ENCODE data around the gene TEX264.

Gene TEX264

DNA sequence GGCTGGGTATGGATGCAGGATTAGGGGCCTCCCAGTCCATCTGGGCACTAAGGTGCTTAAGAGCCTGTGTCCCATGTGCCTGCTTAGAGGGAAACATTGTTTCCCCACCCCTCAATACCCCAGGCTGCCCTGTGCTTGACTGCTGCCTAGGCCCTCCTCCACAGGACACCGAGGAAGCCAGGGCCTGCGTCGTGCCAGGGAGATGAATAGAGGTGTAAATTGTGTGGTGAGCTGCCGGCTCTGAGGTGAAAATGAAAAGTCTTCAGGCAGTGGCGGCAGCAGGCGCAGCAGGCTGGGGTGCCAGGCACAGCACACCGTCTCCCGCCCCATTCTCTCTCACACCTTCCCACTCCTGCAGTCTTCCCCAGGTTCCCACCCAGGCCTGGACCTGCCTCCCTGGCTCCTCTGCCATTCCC lies 21.9 kb downstream of the TEX264 start:
- H3K4me3 ChIP-seq (ENCODE audit: low read depth, low read length) = no peak overlapping the region
- H3K27ac ChIP-seq = no peak overlapping the region
- no peak for DNase-seq
- no peaks in the 10 kb centered on the region for H3K36me3 ChIP-seq (replicated peaks)
- TF ChIP-seq, protein P1, sequence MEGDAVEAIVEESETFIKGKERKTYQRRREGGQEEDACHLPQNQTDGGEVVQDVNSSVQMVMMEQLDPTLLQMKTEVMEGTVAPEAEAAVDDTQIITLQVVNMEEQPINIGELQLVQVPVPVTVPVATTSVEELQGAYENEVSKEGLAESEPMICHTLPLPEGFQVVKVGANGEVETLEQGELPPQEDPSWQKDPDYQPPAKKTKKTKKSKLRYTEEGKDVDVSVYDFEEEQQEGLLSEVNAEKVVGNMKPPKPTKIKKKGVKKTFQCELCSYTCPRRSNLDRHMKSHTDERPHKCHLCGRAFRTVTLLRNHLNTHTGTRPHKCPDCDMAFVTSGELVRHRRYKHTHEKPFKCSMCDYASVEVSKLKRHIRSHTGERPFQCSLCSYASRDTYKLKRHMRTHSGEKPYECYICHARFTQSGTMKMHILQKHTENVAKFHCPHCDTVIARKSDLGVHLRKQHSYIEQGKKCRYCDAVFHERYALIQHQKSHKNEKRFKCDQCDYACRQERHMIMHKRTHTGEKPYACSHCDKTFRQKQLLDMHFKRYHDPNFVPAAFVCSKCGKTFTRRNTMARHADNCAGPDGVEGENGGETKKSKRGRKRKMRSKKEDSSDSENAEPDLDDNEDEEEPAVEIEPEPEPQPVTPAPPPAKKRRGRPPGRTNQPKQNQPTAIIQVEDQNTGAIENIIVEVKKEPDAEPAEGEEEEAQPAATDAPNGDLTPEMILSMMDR (IDR thresholded peaks at IDR 0.05; ENCODE audit: low read depth, low read length, missing control alignments) = no peak
- in situ Hi-C loops (cut with HindIII; ENCODE audit: low pct_ligation_motif_present, low sequenced_read_pairs) = no loop called here
- no peaks in the 10 kb centered on the region for H3K27me3 ChIP-seq (replicated peaks)

DNA sequence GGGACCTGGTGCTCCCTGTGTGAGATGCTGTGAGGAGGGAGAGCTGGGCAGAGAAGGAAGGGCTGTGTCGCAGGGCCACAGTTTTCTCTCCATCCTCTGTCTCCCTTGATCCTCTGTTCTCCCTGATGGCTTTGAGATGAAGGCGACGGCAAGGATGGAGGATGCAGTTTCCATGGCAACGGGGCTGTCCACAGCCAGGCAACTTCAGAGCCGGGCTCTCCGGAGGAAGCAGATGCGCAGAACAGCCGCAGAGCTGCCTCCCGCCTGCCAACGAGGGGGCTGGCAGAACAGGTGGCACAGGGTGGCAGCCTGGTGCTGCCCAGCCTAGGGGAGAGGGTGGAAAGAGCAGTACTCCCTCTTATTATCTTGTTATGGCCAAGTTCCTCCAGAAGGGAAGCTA lies 25.9 kb downstream of the TEX264 start:
- no peak for DNase-seq
- in situ Hi-C loops (cut with HindIII; ENCODE audit: low pct_ligation_motif_present, low sequenced_read_pairs) = no loop called here
- H3K27me3 ChIP-seq (replicated peaks) = no peaks in the 10 kb centered on the region
- no peak overlapping the region for H3K27ac ChIP-seq
- H3K4me3 ChIP-seq (ENCODE audit: low read depth, low read length) = no peak overlapping the region
- H3K36me3 ChIP-seq (replicated peaks) = peaks cover 10% of the 10 kb centered on the region
- TF ChIP-seq, protein P1 (IDR thresholded peaks at IDR 0.05; ENCODE audit: low read depth, low read length, missing control alignments) = no peak

DNA sequence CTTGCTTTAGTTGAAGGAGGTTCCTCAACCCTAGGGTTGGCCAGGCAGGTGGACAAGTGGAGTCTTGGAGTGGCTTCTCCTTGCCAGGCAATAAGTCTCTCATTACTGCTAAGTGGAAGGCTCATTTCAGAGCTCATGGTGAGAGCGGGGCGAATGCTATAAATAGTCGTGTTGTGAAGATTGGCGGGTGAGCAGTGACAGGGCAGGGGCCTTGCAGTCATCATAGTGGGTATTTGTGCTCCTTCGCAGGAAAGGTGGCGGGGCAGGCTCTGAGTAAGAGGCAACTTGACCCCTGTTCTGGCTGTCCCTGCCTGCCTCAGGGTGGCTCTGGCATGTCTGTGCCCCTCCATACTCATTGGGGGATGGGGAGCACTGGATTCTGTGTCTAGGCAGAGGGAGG lies 27.2 kb downstream of the TEX264 start:
- in situ Hi-C loops (cut with HindIII; ENCODE audit: low pct_ligation_motif_present, low sequenced_read_pairs) = no loop called here
- DNase-seq = no peak
- TF ChIP-seq, protein P1 (IDR thresholded peaks at IDR 0.05; ENCODE audit: low read depth, low read length, missing control alignments) = no peak
- Histone ChIP-seq H3K27me3 (replicated peaks) (no peaks in the 10 kb centered on the region), H3K27ac (no peak overlapping the region), H3K36me3 (replicated peaks) (peaks cover 10% of the 10 kb centered on the region), H3K4me3 (ENCODE audit: low read depth, low read length) (no peak overlapping the region)

DNA sequence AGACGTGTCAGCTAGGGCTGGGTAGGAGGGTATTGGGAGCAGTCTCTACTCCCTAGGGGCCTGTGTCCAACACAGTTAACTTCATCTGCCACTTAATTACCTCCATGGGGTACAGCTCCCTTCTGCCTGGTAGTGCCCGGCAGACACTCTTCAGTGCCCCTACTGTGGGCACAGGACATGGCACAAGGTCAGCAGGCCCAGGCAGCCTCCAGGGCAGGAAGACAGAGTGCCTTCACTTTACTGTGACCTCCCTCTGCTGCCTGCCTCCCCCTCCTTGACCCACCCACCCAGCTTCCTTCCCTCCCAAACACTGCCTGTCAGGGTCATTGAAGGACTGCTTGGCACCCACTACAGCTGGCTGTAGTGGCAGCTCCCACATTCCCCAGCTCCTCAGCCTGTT lies 29.4 kb downstream of the TEX264 start:
- in situ Hi-C loops (cut with HindIII; ENCODE audit: low pct_ligation_motif_present, low sequenced_read_pairs) = no loop called here
- Histone ChIP-seq H3K27me3 (replicated peaks) (no peaks in the 10 kb centered on the region), H3K36me3 (replicated peaks) (peaks cover 10% of the 10 kb centered on the region), H3K27ac (no peak overlapping the region), H3K4me3 (ENCODE audit: low read depth, low read length) (no peak overlapping the region)
- no peak for DNase-seq
- TF ChIP-seq, protein P1 (IDR thresholded peaks at IDR 0.05; ENCODE audit: low read depth, low read length, missing control alignments) = no peak

DNA sequence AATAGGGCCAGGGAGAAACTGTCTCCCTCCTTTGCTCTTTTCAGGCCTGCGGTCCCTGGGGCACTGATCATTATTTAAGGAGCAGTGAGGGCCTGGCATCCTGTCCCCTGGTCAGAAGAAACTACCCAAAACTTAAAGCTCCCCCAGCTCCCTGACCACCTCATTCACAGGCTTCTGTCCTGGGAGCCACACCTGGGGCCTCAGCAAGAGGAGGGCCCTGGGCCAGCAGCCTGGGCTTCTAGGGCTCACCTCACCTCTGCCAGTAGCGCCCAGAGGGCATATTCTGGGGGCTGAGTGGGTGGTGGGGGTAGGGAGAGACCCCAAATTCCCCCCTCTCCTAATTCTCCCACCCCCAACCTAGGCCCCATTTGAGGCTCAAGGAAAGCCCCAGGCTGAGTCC lies 31.1 kb downstream of the TEX264 start:
- no peaks in the 10 kb centered on the region for H3K27me3 ChIP-seq (replicated peaks)
- TF ChIP-seq, protein P1 (IDR thresholded peaks at IDR 0.05; ENCODE audit: low read depth, low read length, missing control alignments) = no peak
- in situ Hi-C loops (cut with HindIII; ENCODE audit: low pct_ligation_motif_present, low sequenced_read_pairs) = no loop called here
- no peak overlapping the region for H3K27ac ChIP-seq
- DNase-seq = no peak
- H3K4me3 ChIP-seq (ENCODE audit: low read depth, low read length) = no peak overlapping the region
- H3K36me3 ChIP-seq (replicated peaks) = peaks cover 10% of the 10 kb centered on the region

DNA sequence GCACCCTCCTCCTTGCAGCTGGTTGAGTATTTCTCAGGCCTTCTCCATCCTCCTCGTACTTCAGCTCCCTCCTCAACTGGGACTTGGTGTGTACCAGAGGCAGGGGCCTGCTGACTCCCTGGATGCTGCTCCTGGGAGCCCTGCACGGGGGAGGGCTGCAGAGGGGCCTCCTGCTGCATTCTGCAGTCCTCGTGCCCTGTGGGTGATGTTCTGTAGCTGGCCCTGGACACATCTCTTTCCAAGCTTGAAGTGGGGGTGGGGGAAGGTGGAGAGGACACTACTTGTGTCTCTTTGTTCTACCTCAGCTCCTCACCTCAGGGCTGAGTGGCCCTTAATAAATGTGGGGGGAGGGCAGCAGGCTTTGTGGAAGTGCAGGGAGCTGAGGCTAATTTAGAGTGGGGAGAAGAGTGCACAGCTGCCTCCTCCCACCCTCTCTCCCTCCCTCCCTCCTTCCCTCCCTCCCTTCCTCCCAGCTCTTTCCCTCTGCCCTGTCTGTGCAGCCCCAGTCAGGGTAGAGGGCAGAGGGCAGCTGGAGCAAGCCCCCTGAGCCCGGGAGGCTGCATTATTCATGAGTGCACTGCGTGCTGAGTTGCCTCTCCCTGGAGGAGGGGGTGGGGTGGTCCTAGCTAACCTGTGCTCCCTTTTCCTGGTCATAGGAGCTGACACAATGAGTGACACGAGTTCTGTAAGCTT lies 32.2 kb downstream of the TEX264 start:
- Histone ChIP-seq H3K27me3 (replicated peaks) (no peaks in the 10 kb centered on the region), H3K27ac (no peak overlapping the region), H3K36me3 (replicated peaks) (peaks cover 10% of the 10 kb centered on the region), H3K4me3 (ENCODE audit: low read depth, low read length) (no peak overlapping the region)
- TF ChIP-seq, protein P1 (IDR thresholded peaks at IDR 0.05; ENCODE audit: low read depth, low read length, missing control alignments) = no peak
- in situ Hi-C loops (cut with HindIII; ENCODE audit: low pct_ligation_motif_present, low sequenced_read_pairs) = no loop called here
- DNase-seq = no peak

Measured in brain microvascular endothelial cell (primary cell).